A549 (cell line): ENCODE data around the gene SNAPC2.

Source experiments
- PHF8 ChIP-seq: fragments of 200-600 bp; sonication (generic); IDR thresholded peaks from 2 replicates; pipeline ENCODE4 v1.6.1; 2016; ENCODE audit warnings: low read depth, mild to moderate bottlenecking, antibody characterized with exemption, moderate library complexity, borderline replicate concordance
- POLR2A ChIP-seq: IDR thresholded peaks from 2 replicates; pipeline ENCODE4 v1.6.1; 2012; ENCODE audit warnings: mild to moderate bottlenecking, low read length
- POLR2AphosphoS2 ChIP-seq: conservative IDR thresholded peaks from 2 replicates; pipeline ENCODE4 v1.6.1; 2012; ENCODE audit warnings: low read length, improper control_type of control experiment, inconsistent platforms
- RFX5 ChIP-seq: fragments of 450-650 bp; IDR thresholded peaks from 2 replicates; pipeline ENCODE4 v1.7.1; 2014; ENCODE audit warnings: antibody characterized with exemption, mild to moderate bottlenecking, moderate library complexity
- TF ChIP-seq, protein P1 (sequence below): fragments of >200 bp; sonication (Bioruptor Twin); formaldehyde crosslinking; IDR thresholded peaks from 3 replicates; pipeline ENCODE4 v1.5.1; 2016
- TF ChIP-seq, protein P2 (sequence below): fragments of 450-650 bp; IDR thresholded peaks from 2 replicates; pipeline ENCODE4 v1.6.1; 2014; ENCODE audit warnings: antibody characterized with exemption

DNA sequence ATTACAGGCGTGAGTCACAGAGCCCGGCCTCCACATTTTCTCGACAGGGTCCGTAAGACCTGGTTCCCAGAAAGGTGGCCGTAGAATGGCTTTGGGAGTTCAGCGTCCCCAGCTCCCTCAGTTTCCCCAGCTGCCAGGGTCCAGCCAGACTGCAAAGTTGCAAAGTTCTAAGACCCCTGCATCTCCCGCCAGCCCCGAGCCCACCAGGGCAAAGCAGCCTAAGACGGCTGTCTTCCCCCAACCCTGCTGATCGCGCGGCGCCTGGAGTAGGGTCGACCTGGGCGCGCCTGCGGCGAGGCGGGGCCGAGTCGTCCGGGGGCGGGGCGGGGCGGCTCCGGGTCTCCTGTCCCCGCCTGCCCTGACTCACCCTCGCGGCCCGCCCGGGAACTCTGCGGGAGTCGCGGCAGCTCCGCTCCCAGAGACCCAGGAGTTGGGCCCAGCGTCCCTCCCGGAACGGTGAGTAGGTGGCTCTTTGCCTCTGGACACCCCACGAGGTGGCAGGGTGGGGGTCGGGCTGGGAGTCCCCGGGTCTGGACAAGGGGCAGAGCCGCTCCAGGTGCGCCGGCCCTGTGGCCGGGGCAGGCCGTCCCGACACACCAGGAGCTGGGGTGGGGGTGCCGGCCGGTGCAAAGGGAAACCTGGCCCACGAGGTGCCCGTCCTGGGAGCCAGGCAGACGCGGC is 31.9 kb upstream of the SNAPC2 start, which contains the start of gene LRRC8E:
- TF ChIP-seq, protein P1, sequence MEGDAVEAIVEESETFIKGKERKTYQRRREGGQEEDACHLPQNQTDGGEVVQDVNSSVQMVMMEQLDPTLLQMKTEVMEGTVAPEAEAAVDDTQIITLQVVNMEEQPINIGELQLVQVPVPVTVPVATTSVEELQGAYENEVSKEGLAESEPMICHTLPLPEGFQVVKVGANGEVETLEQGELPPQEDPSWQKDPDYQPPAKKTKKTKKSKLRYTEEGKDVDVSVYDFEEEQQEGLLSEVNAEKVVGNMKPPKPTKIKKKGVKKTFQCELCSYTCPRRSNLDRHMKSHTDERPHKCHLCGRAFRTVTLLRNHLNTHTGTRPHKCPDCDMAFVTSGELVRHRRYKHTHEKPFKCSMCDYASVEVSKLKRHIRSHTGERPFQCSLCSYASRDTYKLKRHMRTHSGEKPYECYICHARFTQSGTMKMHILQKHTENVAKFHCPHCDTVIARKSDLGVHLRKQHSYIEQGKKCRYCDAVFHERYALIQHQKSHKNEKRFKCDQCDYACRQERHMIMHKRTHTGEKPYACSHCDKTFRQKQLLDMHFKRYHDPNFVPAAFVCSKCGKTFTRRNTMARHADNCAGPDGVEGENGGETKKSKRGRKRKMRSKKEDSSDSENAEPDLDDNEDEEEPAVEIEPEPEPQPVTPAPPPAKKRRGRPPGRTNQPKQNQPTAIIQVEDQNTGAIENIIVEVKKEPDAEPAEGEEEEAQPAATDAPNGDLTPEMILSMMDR: no peak
- TF ChIP-seq RFX5: no peak
- peak; percentile 83 for TF ChIP-seq PHF8
- TF ChIP-seq POLR2A: peak; percentile 67
- TF ChIP-seq POLR2AphosphoS2: no peak
- TF ChIP-seq, protein P2, sequence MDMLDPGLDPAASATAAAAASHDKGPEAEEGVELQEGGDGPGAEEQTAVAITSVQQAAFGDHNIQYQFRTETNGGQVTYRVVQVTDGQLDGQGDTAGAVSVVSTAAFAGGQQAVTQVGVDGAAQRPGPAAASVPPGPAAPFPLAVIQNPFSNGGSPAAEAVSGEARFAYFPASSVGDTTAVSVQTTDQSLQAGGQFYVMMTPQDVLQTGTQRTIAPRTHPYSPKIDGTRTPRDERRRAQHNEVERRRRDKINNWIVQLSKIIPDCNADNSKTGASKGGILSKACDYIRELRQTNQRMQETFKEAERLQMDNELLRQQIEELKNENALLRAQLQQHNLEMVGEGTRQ: no peak
